SK-N-DZ (cell line): ENCODE measurements around the gene GRIK5.
A peak's percentile ranks its signal among the peaks of the same experiment; 100 is the strongest.
"Not testable (repeated sequence)": the region's sequence is repeated elsewhere in the genome, so short reads cannot be mapped to it uniquely, and the experiment has no call there.

Experiments
- DNase-seq: peaks from one replicate; pipeline ENCODE4 v3.0.0-alpha.2; 2015; ENCODE audit warnings: low spot score

The GRIK5 gene

DNA sequence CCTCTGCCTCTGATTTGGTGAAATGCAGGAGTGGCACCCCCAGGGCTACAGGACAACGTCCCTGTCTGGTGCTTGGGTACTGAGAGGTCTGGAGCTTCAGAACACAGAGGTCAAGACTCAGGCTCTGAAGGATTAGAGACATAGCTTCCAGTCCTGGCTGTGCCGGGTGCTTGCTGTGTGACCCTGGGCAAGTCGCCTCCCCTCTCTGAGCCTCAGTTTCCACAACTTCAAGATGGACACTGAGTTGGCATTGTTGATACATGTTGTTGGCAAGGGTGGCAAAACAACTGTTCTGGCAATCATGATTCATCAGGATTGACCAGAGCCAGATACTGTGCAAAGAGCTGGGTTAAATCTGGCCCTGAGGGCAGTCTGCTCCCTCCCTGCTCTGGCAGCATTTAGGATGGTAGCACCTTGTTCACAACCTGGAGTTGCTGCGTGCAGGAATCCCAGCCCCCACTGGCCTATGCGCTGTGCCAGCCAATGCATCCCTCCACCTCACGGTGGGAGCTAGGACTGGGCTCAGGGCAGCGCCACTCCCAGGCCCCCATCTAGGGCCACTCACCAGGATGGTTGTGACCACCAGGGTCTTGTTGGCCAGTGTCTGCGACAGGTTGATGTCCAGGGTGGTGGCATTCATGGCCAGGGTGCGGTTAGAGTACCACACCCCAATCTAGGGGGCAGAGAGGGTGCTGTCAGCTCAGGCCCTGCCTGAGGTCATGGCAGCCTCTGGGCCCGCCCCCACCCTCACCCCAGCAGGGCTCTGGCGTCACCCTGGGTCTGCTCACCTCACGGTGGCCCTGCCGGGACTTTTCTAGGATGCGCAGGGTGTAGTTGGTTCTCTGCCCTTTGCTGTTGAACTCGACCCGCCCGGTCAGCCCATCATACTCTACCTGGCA, 16.7 kb downstream of the GRIK5 start:
- DNase-seq: no peak

DNA sequence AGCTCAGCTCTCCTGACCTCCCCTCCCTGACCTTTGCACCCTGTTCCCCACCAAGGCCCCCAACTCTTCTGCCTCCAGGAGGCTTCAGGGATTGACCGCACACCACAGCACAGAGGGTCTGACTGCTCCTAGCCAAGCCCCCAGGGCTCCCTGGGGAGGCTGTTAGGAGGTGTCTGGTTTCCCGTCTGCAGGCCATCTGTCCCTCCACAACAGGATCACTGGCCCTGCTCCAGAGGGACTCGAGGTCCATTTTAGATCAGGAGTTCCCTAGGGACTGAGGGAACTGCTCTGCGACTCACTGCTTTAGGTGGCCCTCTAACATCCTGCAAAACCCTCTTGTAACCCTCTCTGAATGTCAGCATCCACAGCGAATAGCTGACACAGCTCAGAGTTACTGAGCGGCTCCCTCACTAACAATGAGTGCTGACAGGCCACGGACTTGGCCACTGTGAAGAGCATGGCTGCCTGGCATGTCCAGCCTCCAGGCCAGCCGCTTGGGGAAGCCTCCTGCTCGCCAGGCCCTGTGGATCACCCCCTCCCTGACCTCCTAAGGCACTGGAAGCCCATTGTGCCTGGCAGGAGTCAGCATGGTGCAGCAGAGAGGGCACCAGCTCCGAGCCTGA, 17.7 kb downstream of the GRIK5 start:
- DNase-seq: peak; percentile 86

DNA sequence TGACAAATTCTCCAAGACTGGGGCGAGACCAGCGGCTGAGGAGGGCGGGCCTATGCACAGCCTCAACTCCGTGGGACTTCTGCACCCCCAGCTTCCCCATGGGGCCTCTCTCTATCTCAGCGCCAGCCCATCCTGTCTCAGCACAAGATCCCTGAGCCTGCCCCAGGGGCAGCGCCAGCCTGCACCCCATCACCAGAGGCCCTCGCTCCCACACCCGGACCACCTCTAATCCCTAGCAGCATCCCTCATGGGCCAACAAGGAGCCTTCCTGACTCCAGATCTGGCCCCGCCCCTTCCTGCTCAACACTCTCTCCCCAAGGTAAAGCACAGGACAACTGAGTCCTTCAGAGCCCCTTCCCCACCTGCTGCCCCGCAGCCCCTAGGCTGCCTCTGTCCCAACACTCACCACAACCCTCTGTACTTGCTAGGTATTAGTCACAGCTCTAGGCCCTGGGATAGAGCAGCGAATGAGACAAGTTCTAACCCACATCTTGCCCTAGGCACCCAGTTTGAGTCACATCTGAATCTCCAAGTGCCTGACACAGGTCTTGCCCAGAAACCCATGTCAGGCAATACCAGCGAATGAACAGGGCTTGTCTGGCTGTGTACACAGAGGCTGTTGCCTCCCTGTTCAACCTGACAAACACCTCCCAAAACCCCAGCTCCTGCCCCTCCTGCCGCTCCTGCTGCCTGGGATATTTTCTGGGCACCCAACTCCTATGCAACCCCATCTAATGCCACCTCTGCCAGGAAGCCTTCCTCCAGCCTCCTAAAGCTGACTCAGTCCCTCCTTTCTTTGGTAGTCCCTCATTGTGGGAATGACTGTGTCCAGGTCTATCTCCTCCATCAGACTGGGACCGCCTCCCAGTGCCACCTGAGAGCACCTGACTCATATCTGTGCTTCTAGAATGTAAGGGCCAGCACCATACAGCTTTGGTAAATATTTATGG, 18.6 kb downstream of the GRIK5 start:
- DNase-seq: no peak

DNA sequence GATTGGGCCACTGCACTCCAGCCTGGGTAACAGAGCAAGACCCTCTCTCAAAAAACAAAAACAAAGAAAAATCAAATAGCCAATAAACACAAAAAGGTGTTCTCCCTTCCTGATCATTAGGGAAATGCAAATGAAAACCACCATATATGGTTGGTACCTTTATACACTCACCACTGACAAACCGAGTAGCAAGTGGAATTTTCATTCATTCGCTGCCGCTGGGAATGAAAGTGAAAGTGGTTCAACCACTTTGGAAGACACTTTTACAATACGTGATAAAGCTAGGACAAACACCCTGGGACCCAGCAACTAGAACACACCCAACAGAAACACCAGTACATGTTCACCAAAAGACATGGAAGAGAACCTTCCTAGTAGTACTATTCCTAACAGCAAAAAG, 21.0 kb downstream of the GRIK5 start:
- DNase-seq: no peak

DNA sequence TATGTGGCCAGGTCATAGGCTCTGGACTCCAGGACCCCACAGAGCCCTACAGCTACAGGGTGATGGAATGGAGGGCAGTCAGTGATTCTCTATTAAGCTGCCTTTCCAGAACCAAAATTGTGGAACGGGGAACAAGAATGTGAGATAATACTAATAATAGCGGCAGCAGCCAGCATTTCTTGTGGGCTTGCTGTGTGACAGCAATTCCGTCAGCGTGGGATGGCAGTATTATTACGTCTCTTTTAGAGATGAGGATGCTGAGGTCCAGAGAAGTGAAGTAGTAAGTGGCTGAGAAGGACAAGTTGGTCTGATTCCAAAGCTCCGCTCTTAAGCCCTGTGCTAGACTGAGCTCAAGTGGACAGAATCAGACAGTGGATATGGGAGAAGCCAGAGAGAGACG, 24.4 kb downstream of the GRIK5 start:
- DNase-seq: no peak

DNA sequence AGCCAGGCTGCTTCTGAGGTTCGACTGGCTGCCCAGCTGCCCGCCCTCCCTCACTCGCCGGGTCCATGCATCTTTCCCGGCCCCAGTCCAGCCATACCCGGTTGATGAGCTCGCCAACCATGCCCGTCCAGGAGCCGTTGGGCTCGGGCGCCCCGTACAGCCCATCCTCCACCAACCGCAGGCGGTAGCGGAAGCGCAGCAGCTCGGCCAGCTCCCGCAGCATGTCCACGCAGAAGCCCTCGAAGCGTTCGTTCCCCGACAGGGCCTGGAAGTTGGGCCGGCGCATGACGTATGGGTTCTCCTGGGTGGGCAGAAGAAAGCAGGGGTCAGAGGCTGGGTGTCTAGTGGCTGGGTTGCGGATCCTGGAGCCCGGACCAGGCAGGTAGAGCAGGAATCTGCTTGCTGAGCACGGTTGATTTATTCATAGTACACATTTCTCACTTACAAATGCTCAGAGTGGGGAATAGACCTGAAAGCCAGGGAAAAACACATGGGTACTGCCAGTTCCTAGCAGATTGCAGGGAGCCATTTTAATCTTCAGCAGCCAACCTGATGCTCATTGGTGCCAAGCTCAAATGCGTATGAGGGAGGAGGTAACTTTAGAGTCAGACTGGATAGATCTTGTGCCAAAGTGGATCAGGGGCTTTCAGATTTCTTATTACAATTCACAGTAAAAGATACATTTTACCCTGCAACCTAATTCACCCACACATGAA, 27.4 kb downstream of the GRIK5 start:
- no peak for DNase-seq

DNA sequence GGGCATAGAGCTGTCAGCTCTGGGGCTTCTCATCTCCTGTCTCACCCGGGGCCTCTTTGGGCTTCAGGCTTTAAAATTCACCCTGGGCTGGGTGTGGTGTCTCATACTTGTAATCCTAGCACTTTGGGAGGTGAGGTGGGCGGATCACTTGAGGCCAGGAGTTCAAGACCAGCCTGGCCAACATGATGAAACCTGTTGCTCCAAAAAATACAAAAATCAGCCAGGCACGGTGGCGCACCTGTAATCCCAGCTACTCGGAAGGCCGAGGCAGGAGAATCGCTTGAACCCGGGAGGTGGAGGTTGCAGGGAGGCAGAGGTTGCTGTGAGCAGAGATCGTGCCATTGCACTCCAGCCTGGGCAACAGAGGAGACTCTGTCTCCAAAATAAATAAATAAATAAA, 29.5 kb downstream of the GRIK5 start:
- not testable (repeated sequence) for DNase-seq

DNA sequence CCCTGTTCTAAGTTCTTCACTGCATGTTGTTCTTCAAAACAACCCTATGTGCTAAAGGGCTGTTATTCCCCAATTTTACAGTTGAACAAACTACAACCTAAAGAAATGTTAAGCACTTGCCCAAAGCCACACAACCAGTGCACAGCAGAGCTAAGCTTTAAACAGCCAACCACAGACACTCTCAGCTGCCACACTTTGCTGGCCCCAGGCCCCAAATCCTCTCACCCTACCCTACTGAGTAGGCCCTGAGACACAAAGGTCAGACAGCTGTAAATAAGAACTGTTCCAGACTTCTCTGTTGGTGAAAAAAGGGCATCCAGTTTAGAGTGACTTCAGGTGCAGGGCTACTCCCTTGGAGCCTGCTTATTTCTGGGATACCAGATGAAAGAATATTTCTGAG, 30.0 kb downstream of the GRIK5 start:
- no peak for DNase-seq

DNA sequence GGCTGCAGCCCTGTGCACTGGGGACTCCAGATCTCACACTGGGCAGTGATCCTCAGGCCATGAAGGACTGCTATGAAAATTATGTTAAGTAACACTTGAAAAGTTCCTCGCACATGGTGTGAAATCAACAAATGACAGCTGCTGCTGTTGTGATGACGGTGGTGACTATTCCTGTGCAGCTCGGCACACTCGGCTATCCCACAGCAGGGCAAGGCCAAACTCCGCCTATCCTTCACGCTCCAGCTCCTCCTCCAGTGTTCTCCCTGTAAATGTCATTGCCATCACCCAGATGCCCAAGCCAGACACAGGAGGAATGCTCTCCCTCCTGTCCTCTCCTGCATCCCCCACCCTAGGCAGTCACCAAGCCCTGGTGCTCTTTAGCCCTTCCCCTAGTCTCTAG, 31.3 kb downstream of the GRIK5 start:
- no peak for DNase-seq

DNA sequence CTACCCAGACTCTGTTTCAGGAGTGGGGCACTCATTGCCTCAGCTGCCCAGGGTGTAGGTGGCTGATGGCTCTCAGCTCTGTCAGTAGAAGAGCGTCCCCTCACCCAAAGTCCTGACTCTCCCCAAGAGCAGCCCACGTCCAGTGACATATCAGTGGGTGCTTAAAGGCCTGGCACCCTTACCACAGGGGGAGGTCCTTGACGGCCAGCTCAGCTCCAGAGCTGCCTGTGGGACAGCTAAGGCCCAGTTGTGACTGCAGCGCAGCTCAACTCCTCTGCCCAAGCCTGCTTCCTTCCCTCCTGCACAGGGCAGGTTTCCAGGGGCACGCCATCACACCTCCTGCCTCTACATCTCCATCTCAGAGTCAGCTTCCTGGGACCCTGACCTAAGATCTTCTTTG, 32.4 kb downstream of the GRIK5 start:
- DNase-seq: no peak

DNA sequence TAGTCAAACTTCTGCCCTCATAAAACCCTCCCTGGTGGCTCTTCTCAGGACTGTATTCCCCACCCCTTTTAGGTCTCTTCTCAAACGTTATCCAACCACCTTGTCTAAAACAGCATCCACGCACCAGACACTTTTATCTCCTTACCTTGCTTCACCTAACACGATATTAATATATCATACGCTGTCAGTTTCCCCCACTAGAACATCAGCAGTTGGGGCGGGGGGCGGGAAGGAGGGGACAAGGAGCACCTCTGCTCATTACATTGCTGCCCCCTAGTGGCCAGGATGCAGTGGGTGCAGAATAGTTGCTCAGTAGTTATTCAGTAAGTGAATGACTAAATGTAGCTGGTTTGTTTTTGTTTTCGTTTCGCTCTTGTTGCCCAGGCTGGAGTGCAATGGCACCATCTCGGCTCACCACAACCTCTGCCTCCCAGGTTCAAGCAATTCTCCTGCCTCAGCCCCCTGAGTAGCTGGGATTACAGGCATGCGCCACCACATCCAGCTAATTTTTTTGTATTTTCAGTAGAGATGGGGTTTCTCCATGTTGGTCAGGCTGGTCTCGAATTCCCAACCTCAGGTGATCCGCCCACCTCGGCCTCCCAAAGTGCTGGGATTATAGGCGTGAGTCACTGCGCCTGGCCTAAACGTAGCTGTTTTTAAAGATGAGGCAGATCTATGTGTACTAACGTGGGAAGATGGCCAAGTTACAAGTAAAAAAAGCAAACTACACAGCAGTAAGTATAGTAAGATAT, 35.2 kb downstream of the GRIK5 start:
- DNase-seq: peak; percentile 56

DNA sequence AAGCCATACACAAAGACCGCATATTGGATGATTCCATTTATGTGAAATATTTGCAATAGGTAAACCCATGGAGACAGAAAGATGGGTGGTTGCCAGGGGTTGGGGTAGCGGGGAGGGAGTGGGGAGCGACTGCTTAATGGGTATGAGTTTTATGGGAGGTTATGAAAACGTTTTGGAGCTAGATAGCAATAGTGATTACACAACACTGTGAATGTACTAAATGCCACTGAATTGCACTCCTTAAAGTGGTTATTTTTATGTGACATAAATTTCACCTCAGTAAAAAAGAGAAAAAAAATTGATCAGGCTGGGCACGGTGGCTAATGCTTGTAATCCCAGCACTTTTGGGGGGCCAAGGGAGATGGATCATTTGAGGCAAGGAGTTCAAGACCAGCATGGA, 36.6 kb downstream of the GRIK5 start:
- no peak for DNase-seq

DNA sequence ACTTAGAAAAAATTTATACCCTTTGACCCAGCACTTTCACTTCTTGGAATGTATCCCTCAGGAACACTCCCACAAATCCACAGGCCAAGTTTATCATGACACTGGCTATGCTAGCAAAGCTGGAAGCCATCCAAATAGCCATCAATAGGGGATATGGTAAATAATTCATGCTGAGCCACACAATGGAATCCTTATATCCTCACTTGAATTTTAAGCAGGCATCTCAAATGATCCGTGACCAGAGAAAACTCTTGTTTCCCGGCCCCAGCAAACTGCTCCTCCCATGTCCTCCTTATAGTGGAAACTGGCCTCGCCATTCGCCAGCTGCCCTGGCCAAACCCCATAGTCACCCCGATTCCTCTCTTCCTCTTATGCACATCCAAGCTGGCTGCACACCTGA, 37.6 kb downstream of the GRIK5 start:
- no peak for DNase-seq

DNA sequence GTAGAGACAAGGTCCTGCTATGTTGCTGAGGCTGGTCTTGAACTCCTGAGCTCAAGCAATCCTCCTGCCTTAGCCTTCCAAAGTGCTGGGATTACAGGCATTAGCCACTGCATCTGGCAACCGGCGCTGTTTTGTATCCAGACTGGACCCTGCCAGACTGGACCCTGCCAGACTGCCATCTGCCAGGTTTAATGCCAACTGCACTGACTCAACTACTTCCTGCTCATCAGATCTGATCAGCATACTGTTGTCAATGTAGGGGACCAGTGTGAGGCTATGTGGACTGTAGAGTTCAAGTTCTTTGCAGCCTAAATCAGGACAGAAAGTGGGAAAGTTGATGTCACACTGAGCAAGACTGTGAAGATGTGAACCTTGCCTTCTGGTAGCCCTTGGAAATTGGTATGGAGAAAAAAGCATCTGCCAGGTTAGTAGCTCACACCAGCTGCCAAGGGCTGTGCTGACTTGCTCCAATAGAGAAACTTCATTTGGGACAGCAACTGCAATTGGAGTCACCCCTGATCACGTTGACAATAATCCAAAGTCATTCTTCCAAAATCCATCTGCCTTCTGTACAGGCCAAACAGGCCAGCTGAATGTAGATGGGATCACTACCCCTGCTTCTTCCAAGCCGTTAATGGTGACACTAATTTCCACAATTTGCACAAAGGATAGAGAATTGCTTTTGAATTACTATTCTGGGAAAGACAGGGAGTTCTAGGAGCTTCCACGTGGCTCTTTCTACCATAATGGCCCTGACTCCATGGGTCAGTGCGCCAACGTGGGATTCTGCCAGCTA, 39.2 kb downstream of the GRIK5 start:
- no peak for DNase-seq

DNA sequence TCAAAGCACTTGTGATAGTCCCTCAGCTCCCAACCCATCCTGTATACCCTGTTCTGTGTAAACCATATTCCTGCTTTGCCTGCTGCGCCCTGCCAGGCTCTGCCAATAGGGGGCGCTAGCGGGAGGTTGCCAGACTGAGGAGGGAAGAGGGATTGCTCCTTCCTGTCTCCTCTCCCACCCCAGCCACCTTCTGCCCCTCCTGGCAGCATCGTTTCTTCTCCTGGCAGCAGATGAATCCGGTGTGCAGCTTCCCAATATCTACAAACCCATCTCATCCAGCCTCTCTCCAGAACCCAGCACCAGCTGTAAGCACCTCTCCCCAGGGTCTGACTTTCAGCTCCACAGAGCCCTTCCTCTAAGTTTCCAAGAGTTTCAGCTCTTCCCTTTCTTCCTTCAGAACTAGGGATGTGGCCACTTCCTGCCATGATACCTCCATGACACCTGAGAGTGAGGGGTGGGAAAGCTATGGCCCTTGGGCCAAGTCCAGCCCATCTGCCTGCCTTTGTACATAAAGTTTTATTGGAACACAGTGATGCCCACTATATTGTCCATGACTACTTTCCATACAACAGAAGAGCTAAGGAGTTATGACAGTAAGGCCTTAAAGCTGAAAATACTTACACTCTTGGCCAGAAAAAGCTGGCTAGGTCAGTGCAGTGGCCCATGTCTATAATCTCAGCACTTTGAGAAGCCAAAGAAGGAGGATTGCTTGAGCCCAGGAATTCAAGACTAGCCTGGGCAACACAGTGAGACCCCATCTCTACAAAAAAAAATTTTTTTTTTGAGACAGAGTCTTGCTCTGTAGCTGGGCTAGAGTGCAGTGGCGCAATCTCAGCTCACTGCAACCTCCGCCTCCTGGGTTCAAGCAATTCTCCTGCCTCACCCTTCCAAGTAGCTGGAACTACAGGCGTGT, 41.4 kb downstream of the GRIK5 start:
- peak; percentile 29 for DNase-seq

DNA sequence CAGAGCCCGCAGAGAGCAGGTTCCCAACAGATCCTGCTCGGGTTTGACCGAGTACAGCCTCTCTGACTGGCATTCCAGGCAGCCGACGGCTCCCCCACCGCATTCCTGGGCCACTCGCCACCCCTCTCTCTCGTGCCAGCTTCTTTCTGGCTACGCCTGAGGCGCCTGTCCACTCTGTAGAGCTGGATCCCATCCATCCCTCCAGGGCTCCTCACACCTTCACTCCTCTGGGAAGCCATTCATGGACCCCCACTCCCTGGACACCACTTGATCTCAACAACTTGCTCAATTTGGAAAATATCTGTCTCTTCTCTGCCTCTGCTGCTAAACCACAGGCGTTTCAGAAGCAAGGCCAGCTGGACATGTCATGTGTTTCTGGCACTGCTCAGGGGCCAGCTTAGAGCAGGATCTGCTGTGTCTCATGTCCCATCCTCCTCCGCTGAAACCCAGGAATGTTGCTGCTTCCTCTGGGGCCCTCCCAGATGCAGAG, 45.3 kb downstream of the GRIK5 start:
- DNase-seq: no peak

DNA sequence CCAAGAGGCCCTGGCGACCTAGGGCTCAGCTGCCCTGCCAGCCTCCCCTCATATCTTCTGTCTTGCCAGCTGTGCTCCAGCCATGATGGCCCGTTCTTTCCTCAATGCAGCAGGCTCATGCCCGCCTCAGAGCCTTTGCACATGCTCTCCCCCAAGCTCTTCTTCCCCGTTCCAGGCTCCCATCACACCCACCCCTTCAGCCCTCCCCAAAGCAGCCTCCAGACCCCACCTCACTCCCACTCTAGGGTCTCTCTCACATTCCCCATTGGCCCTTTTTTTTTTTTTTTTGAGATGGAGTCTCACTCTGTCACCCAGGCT, 46.1 kb downstream of the GRIK5 start:
- DNase-seq: no peak

DNA sequence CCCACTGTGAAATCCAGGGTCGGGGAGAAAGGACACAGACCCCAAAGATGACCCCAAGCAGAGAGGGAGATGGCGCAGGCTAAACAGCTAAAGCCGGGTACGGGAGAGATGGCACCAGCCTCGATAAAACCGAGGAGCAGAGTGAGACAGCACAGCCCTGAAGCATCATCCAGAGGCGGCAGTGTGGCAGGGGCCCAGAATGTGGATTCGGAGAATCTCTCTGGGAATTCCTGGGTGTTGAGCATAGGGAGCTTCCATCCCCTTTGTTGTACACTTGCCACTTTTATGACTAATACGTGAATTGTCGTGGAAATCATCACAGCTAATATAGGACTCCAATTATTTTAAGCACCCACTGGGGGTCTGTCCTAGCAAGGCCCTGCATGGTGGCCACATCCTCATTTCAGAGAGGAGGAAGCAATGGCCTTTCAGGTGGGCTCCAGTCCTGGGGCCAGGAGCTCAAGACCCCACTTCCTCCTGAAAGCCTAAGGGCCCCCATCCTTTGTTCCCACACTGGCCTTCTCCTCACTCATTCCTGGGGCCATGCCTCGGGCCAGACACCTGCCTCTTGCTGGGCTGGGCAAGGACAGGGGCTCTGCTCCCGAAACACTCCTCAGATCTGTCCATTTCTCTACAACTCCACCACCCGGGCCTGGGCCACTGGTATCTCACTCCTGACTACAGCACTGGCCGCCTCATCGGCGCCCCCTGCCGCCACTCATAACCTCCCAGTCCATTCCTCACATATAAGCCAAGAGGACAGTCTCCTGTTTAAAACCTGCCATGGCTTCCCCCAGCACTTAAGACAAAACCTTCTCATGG, 46.7 kb downstream of the GRIK5 start:
- peak; percentile 26 for DNase-seq
